ENCODE measurements around the gene TRMT112.

The TRMT112 gene

DNA sequence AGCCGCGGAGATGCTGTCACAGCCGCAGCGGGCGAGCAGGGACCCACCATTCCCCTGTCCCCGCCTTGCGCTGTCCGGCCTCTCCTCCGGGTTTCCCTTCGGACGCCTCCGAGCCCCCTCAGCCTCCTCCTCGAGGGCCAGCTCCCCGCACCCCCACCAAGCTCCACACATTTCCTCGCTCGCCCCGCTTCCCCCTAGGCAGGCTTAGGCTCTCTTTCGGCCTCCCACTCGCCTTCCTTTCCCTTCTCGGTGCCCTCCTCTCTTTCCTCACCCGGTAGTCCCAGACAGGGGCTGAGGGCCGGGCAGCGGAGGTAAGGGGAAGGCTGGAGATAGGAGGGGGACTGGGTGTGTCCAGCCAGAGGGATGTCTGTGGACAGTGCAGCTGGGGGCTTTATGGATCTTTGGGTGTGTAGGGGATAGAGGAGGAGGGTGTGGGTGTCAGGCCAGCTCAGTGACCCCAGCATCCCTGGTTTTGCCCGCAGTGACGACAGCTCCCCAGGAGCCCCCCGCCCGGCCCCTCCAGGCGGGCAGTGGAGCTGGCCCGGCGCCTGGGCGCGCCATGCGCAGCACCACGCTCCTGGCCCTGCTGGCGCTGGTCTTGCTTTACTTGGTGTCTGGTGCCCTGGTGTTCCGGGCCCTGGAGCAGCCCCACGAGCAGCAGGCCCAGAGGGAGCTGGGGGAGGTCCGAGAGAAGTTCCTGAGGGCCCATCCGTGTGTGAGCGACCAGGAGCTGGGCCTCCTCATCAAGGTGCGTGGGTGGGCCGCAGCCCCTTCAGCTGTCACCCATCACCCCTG, 24.7 kb downstream of the TRMT112 start:
- peak overlapping the region; percentile 65 for H3K4me3 ChIP-seq (ENCODE audit: insufficient read length, low read depth)
- peaks cover 10% of the 10 kb centered on the region for H3K36me3 ChIP-seq (ENCODE audit: insufficient read depth, insufficient read length, low read length)
- no peaks in the 10 kb centered on the region for H3K9me3 ChIP-seq (ENCODE audit: insufficient read depth, low read length)
- no peak for DNase-seq (ENCODE audit: low read depth, low spot score)
- peak overlapping the region; percentile 71 for H3K9ac ChIP-seq (ENCODE audit: insufficient read length, low read depth)
- H3K27me3 ChIP-seq (ENCODE audit: insufficient read depth, insufficient read length): peaks cover 87% of the 10 kb centered on the region
- TF ChIP-seq ZNF274 (IDR thresholded peaks at IDR 0.05; ENCODE audit: low read depth, low read length) (no peak), SUZ12 (IDR thresholded peaks at IDR 0.05; ENCODE audit: extremely low read depth, insufficient read depth, insufficient read length) (no peak), YY1 (IDR thresholded peaks at IDR 0.05; ENCODE audit: insufficient read depth, insufficient read length) (no peak)
- peaks cover 8% of the 10 kb centered on the region for H3K4me1 ChIP-seq (ENCODE audit: insufficient read depth, insufficient read length)

DNA sequence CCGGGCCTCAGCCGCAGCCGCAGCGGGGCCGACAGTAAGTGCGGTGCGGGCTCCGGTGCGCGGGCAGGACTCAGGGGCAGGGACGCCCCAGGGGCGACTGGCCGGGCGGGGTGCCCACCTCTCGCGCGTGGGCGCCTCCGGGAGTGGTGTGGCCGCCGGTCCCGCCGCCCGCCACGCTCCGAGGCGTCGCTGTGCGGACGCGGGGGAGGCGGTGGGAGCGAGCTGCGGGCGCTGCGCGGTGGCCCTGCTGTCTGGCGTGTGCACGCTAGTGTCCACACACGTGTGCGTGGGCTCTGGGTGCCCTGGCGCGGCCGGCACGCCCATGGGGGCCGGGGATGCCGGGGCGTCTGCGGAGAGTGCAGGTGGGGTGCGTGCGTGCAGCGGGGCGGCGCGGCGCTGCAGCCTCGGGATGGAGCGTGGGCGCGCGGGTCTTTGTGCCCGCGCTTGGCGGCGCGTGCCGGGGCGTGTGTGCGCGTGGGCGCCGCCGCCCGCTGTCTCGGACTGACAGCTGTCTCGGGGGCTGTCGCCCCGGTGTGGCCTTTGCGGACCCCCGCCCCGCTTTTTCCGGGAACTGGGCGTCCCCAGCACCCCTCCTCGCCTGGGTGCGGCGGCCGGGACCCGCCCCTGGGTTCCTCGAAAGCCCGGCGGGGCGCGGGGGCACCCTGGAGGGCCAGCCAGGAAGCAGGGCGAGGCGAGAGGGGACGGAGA, 25.5 kb downstream of the TRMT112 start:
- TF ChIP-seq ZNF274 (IDR thresholded peaks at IDR 0.05; ENCODE audit: low read depth, low read length): no peak
- no peak for TF ChIP-seq YY1 (IDR thresholded peaks at IDR 0.05; ENCODE audit: insufficient read depth, insufficient read length)
- TF ChIP-seq SUZ12 (IDR thresholded peaks at IDR 0.05; ENCODE audit: extremely low read depth, insufficient read depth, insufficient read length): peak; percentile 94
- Histone ChIP-seq H3K9me3 (ENCODE audit: insufficient read depth, low read length) (no peaks in the 10 kb centered on the region), H3K9ac (ENCODE audit: insufficient read length, low read depth) (peak overlapping the region; percentile 71), H3K4me3 (ENCODE audit: insufficient read length, low read depth) (peak overlapping the region; percentile 65), H3K4me1 (ENCODE audit: insufficient read depth, insufficient read length) (peaks cover 8% of the 10 kb centered on the region), H3K27me3 (ENCODE audit: insufficient read depth, insufficient read length) (peaks cover 79% of the 10 kb centered on the region), H3K36me3 (ENCODE audit: insufficient read depth, insufficient read length, low read length) (peaks cover 13% of the 10 kb centered on the region)
- no peak for DNase-seq (ENCODE audit: low read depth, low spot score)

DNA sequence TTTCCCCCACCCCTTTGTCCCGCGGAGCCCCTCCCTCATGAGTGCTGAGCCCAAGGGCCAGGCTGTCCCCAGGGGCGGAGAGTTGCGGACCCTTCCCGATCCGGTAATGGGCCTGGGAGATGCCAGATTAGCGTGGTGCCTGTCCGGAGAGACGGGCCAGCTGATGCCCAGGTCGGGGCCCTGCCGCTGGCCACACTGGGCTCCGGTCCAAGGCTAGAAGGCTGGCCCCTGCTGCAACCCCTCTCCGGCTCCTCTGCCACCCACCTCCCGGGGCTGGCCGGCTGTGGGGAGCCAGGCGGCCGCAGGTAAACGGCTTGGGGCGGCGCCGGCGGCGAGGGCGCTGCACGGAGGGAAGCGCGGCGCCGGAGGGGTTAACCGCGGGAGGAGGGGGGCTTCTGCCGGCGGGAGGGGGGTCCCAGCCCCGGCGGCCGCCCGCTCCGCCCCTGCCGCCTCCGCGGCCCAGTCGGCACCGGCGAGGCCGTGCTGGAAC, 26.1 kb downstream of the TRMT112 start, which contains the start of gene KCNK4:
Gene KCNK4 (plus strand): TSS at position 41 of the 490 bp plus-strand sequence. CDS start 1,717 bp downstream, outside the sequence.
- Histone ChIP-seq H3K4me3 (ENCODE audit: insufficient read length, low read depth) (peak within 1 kb of the TSS; percentile 65), H3K4me1 (ENCODE audit: insufficient read depth, insufficient read length) (peaks cover 8% of the 10 kb centered on the region), H3K27me3 (ENCODE audit: insufficient read depth, insufficient read length) (peaks cover 73% of the 10 kb centered on the region), H3K9me3 (ENCODE audit: insufficient read depth, low read length) (no peaks in the 10 kb centered on the region), H3K9ac (ENCODE audit: insufficient read length, low read depth) (peak within 1 kb of the TSS; percentile 71), H3K36me3 (ENCODE audit: insufficient read depth, insufficient read length, low read length) (peaks cover 13% of the 10 kb centered on the region)
- DNase-seq (ENCODE audit: low read depth, low spot score): no peak
- peak; percentile 88 for TF ChIP-seq SUZ12 (IDR thresholded peaks at IDR 0.05; ENCODE audit: extremely low read depth, insufficient read depth, insufficient read length)
- TF ChIP-seq YY1 (IDR thresholded peaks at IDR 0.05; ENCODE audit: insufficient read depth, insufficient read length): no peak

DNA sequence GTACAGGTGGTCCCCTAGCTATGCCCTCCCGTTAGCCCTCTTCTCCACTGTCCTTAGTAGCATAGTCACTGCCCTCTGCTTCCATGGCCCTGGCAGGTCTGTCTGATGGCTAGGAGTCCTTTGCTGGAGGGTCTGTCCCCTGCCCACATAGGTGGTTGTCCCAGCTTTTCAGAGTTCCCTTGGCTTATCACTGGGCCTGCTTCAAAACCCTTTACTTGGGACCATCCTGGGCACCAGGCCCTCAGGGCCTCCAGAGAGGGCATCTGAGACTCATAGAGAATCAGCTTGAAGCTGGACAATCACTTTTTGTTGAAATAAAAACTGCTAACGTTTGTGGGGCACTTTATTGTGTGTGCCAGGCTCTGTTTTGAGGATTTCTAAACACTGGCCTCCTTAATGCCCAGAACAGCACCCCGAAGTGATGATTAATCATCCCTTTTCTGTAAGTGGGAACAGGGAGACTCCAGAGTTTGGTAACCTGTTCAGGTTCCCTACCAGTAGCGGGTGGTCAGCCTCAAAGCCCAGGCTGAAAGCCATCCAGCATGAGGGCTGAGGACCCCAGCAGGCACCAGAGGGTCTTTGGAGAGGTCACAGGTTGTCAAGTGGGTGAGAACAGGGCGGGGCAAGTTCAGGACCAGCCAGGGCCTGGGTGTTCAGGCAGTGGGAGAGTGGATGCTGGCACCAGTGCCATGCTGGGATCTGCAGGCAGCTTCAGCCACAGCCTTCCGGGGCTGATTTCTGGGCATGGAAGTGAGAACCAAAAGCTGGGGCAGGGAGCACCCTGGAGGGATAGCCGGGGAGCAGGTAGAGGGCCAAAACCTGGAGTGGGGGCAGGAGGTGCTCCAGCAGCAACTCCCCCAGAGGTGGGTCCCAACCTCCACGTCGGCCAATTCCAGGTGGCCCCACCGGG, 26.8 kb downstream of the TRMT112 start:
- DNase-seq (ENCODE audit: low read depth, low spot score): no peak
- peak overlapping the region; percentile 26 for H3K9ac ChIP-seq (ENCODE audit: insufficient read length, low read depth)
- H3K36me3 ChIP-seq (ENCODE audit: insufficient read depth, insufficient read length, low read length): peaks cover 13% of the 10 kb centered on the region
- TF ChIP-seq ZNF274 (IDR thresholded peaks at IDR 0.05; ENCODE audit: low read depth, low read length) (no peak), SUZ12 (IDR thresholded peaks at IDR 0.05; ENCODE audit: extremely low read depth, insufficient read depth, insufficient read length) (no peak), YY1 (IDR thresholded peaks at IDR 0.05; ENCODE audit: insufficient read depth, insufficient read length) (no peak)
- H3K27me3 ChIP-seq (ENCODE audit: insufficient read depth, insufficient read length): peaks cover 66% of the 10 kb centered on the region
- H3K9me3 ChIP-seq (ENCODE audit: insufficient read depth, low read length): no peaks in the 10 kb centered on the region
- peaks cover 8% of the 10 kb centered on the region for H3K4me1 ChIP-seq (ENCODE audit: insufficient read depth, insufficient read length)
- H3K4me3 ChIP-seq (ENCODE audit: insufficient read length, low read depth): no peak overlapping the region

DNA sequence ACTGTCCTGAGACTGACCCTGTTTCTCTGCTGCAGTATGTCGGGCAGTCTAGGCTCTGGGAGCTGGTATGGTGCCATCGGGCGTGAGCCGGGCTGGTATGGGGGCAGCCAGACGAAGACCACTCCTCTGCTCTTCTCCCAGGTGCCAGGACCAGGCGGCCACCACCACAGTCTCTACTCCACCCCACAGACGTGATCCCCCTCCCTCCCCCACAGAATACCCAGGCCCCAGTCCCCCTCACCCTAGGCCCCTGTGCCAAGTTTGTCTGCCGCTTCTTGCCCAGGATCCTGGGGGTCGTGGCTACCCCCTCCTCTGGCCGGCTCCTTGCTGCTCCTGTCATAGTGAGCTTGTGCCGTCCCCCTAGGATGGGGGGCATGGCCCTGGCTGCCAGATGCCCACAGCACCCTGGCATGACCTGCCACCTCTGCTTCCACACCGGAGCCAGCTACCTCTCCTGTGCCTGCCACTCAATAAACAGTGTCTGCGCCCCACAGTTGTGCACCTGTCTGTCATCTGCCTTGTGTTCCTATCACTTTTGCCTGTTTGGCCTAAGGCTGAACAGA, 28.3 kb downstream of the TRMT112 start:
- no peak overlapping the region for H3K4me3 ChIP-seq (ENCODE audit: insufficient read length, low read depth)
- H3K27me3 ChIP-seq (ENCODE audit: insufficient read depth, insufficient read length): peaks cover 51% of the 10 kb centered on the region
- no peak overlapping the region for H3K9ac ChIP-seq (ENCODE audit: insufficient read length, low read depth)
- H3K4me1 ChIP-seq (ENCODE audit: insufficient read depth, insufficient read length): peaks cover 11% of the 10 kb centered on the region
- no peak for DNase-seq (ENCODE audit: low read depth, low spot score)
- TF ChIP-seq SUZ12 (IDR thresholded peaks at IDR 0.05; ENCODE audit: extremely low read depth, insufficient read depth, insufficient read length) (no peak), ZNF274 (IDR thresholded peaks at IDR 0.05; ENCODE audit: low read depth, low read length) (no peak), YY1 (IDR thresholded peaks at IDR 0.05; ENCODE audit: insufficient read depth, insufficient read length) (no peak)
- no peaks in the 10 kb centered on the region for H3K9me3 ChIP-seq (ENCODE audit: insufficient read depth, low read length)
- H3K36me3 ChIP-seq (ENCODE audit: insufficient read depth, insufficient read length, low read length): peaks cover 13% of the 10 kb centered on the region

DNA sequence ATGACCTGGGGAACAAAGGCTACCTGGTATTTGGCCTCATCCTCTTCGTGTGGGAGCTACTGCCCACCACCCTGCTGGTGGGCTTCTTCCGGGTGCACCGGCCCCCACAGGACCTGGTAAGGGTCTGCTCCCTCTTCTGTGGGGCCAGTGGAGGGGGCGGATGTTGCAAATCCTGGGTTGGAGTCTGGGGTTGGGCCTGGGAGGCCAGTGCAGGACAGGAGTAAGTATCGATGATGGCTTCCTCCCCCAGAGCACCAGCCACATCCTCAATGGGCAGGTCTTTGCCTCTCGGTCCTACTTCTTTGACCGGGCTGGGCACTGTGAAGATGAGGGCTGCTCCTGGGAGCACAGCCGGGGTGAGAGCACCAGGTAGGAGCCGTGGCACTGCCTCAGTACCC, 29.0 kb downstream of the TRMT112 start:
- no peak for TF ChIP-seq SUZ12 (IDR thresholded peaks at IDR 0.05; ENCODE audit: extremely low read depth, insufficient read depth, insufficient read length)
- TF ChIP-seq ZNF274 (IDR thresholded peaks at IDR 0.05; ENCODE audit: low read depth, low read length): no peak
- no peak for TF ChIP-seq YY1 (IDR thresholded peaks at IDR 0.05; ENCODE audit: insufficient read depth, insufficient read length)
- Histone ChIP-seq H3K9me3 (ENCODE audit: insufficient read depth, low read length) (no peaks in the 10 kb centered on the region), H3K4me3 (ENCODE audit: insufficient read length, low read depth) (no peak overlapping the region), H3K36me3 (ENCODE audit: insufficient read depth, insufficient read length, low read length) (peaks cover 13% of the 10 kb centered on the region), H3K4me1 (ENCODE audit: insufficient read depth, insufficient read length) (peaks cover 11% of the 10 kb centered on the region), H3K27me3 (ENCODE audit: insufficient read depth, insufficient read length) (peaks cover 44% of the 10 kb centered on the region), H3K9ac (ENCODE audit: insufficient read length, low read depth) (no peak overlapping the region)
- no peak for DNase-seq (ENCODE audit: low read depth, low spot score)

Measured in NT2/D1 (cell line).